NB4 (cell line): ENCODE data around the gene CYP4F2.

Experiments used
- CTCF ChIP-seq: IDR thresholded peaks from one replicate; pipeline ENCODE4 v1.5.1; 2012; ENCODE audit warnings: low read depth, low read length
- MAX ChIP-seq: IDR thresholded peaks from 2 replicates; pipeline ENCODE4 v1.6.1; 2011; ENCODE audit warnings: low read depth, low read length
- MYC ChIP-seq: IDR thresholded peaks from 2 replicates; pipeline ENCODE4 v1.6.1; 2011; ENCODE audit warnings: low read depth, low read length
- POLR2A ChIP-seq: IDR thresholded peaks from 2 replicates; pipeline ENCODE4 v1.6.1; 2011; ENCODE audit warnings: mild to moderate bottlenecking; ENCODE audit not compliant: insufficient read length; ENCODE audit errors: extremely low read depth

- TF ChIP-seq CTCF (no peak), MYC (no peak), POLR2A (no peak), MAX (no peak)
Measured at GRCh38 chr19:15859187-15859586, 38.7 kb downstream of the CYP4F2 start.
